Activated CD4-positive, alpha-beta T cell treated with anti-CD3 and anti-CD28 coated beads, Interleukin-2, amount 10 ng/mL, durations not matched to agents 7 days and 5 days (primary cell): ENCODE data around the gene NUDCD3. TPM values are rescaled to one million over a fixed set of nuclear protein-coding genes. Genes with fewer than 3 reads are reported as not detected.

ENCODE experiments used
- CTCF ChIA-PET: fragments of 350-600 bp; sonication (Branson Sonifier 250); formaldehyde crosslinking; loops from one replicate; lab custom pipeline; 2021; ENCODE audit warnings: antibody characterized with exemption; lab: Charles Lee
- POLR2A ChIA-PET: fragments of 350-600 bp; sonication (Branson Sonifier 250); formaldehyde crosslinking; loops from one replicate; lab custom pipeline; 2021; ENCODE audit warnings: antibody characterized with exemption; lab: Charles Lee
- DNase-seq: peaks from one replicate; pipeline ENCODE4 v3.0.0-alpha.2; 2020
- H3K27ac Mint-ChIP-seq: one replicate; pipeline ENCODE4 v1.8.0; 2021; ENCODE audit warnings: mild to moderate bottlenecking, moderate library complexity, mixed read lengths
- H3K27me3 Mint-ChIP-seq: one replicate; pipeline ENCODE4 v1.8.0; 2021; ENCODE audit warnings: mixed read lengths
- H3K36me3 Mint-ChIP-seq: one replicate; pipeline ENCODE4 v1.8.0; 2021; ENCODE audit warnings: low read depth, mixed read lengths
- H3K4me1 Mint-ChIP-seq: one replicate; pipeline ENCODE4 v1.8.0; 2021; ENCODE audit warnings: mixed read lengths
- H3K4me3 Mint-ChIP-seq: one replicate; pipeline ENCODE4 v1.8.0; 2021; ENCODE audit warnings: mild to moderate bottlenecking, moderate library complexity, mixed read lengths
- H3K9me3 Mint-ChIP-seq: one replicate; pipeline ENCODE4 v1.8.0; 2021; ENCODE audit warnings: mixed read lengths
- total RNA-seq, 2 experiments: library from RNA; stranded (reverse); gene quantifications; one replicate each; pipeline ENCODE4 v1.2.3, GENCODE V29; 2021

Gene NUDCD3
- total RNA-seq, 2 experiments from 2014 or later = 74.3 to 75.9 TPM

DNA sequence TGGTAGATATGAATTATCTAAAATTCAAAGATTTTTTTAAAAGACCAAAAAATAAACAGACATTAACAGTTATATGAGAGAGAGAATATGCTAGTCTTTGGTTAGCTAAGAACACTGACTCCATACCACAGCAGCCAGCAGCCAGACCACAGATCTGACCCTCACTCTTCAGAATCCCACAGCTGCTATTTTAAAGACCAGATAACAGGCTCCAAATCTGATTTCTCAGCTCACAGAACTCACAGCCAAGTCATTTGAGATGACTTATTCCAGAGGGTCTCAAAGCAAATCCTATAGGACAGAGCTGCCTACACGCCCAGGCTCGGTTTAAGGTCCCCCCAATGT is 20.4 kb downstream of the NUDCD3 start:
- H3K9me3 Mint-ChIP-seq = no peaks in the 10 kb centered on the region
- H3K27me3 Mint-ChIP-seq = no peaks in the 10 kb centered on the region
- H3K27ac Mint-ChIP-seq = no peak overlapping the region
- H3K4me3 Mint-ChIP-seq = no peak overlapping the region
- H3K36me3 Mint-ChIP-seq = peaks cover 66% of the 10 kb centered on the region
- ChIA-PET CTCF (interaction anchor here (0.6 to 1.1 kb wide), 4 partner anchors 19 to 503 kb away, joined by 3 to 7 read pairs (median 5); no protein-coding TSS in a partner anchor), POLR2A (no interaction called here)
- H3K4me1 Mint-ChIP-seq = peaks cover 44% of the 10 kb centered on the region
- DNase-seq = no peak

- Mint-ChIP-seq H3K4me1 (peaks cover 48% of the 10 kb centered on the region), H3K36me3 (peaks cover 69% of the 10 kb centered on the region), H3K9me3 (no peaks in the 10 kb centered on the region), H3K27ac (no peak overlapping the region), H3K4me3 (no peak overlapping the region), H3K27me3 (no peaks in the 10 kb centered on the region)
- DNase-seq = no peak
- POLR2A ChIA-PET = no interaction called here
- CTCF ChIA-PET = interaction anchor here (0.6 to 1.1 kb wide), 4 partner anchors 18 to 504 kb away, joined by 3 to 7 read pairs (median 5); no protein-coding TSS in a partner anchor
These were observed 20.9 kb downstream of the NUDCD3 start for GRCh38 chr7:44469461-44470134.

GRCh38 chr7:44467217-44467548 is 23.3 kb downstream of the NUDCD3 start:
- CTCF ChIA-PET = interaction anchor here (0.6 to 1.7 kb wide), 4 partner anchors 14 to 790 kb away, joined by 3 to 4 read pairs (median 3); no protein-coding TSS in a partner anchor
- POLR2A ChIA-PET = no interaction called here
- Mint-ChIP-seq H3K4me1 (peaks cover 62% of the 10 kb centered on the region), H3K9me3 (no peaks in the 10 kb centered on the region), H3K36me3 (peaks cover 66% of the 10 kb centered on the region), H3K27me3 (no peaks in the 10 kb centered on the region), H3K27ac (no peak overlapping the region), H3K4me3 (no peak overlapping the region)
- no peak for DNase-seq

GRCh38 chr7:44466300-44467216 is 23.9 kb downstream of the NUDCD3 start:
- ChIA-PET CTCF (interaction anchor here (1.7 kb wide), 1 partner anchor 14 kb away, joined by 4 read pairs; no protein-coding TSS in a partner anchor), POLR2A (no interaction called here)
- Mint-ChIP-seq H3K9me3 (no peaks in the 10 kb centered on the region), H3K36me3 (peaks cover 63% of the 10 kb centered on the region), H3K27ac (no peak overlapping the region), H3K27me3 (no peaks in the 10 kb centered on the region), H3K4me1 (peaks cover 66% of the 10 kb centered on the region), H3K4me3 (no peak overlapping the region)
- DNase-seq = no peak

DNA sequence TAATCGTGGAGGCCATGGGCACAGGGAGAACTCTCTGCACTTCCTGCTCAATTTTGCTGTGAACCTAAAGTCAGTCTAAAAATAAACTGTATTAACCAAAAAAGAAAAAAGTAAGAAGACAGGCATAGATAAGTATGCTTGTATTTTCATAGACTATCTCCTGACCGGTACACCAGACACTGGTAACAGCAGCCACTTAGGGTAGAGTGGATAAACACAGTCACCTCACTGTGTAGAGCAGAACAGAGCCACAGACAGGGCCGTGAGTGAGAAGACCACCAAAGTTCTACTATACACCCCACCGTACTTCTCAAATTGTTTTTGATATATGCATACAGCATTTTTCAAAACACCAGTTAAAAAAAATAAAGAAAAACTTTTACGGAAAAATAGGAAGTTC is 25.0 kb downstream of the NUDCD3 start:
- ChIA-PET POLR2A (no interaction called here), CTCF (no interaction called here)
- Mint-ChIP-seq H3K9me3 (no peaks in the 10 kb centered on the region), H3K4me1 (peaks cover 76% of the 10 kb centered on the region), H3K4me3 (no peak overlapping the region), H3K27ac (no peak overlapping the region), H3K27me3 (no peaks in the 10 kb centered on the region), H3K36me3 (peaks cover 64% of the 10 kb centered on the region)
- DNase-seq = no peak

- H3K27me3 Mint-ChIP-seq = no peaks in the 10 kb centered on the region
- DNase-seq = no peak
- POLR2A ChIA-PET = no interaction called here
- peaks cover 59% of the 10 kb centered on the region for H3K36me3 Mint-ChIP-seq
- peaks cover 76% of the 10 kb centered on the region for H3K4me1 Mint-ChIP-seq
- CTCF ChIA-PET = interaction anchor here (0.6 to 0.7 kb wide), 2 partner anchors 57 to 277 kb away, joined by 3 to 4 read pairs; no protein-coding TSS in a partner anchor
- H3K9me3 Mint-ChIP-seq = no peaks in the 10 kb centered on the region
- no peak overlapping the region for H3K4me3 Mint-ChIP-seq
- H3K27ac Mint-ChIP-seq = no peak overlapping the region
These were observed 27.2 kb downstream of the NUDCD3 start for GRCh38 chr7:44463169-44463808.

- peaks cover 57% of the 10 kb centered on the region for H3K36me3 Mint-ChIP-seq
- no peaks in the 10 kb centered on the region for H3K27me3 Mint-ChIP-seq
- H3K4me3 Mint-ChIP-seq = peak overlapping the region; percentile 49
- DNase-seq = peak; percentile 66
- H3K4me1 Mint-ChIP-seq = peaks cover 75% of the 10 kb centered on the region
- no peaks in the 10 kb centered on the region for H3K9me3 Mint-ChIP-seq
- peak overlapping the region; percentile 90 for H3K27ac Mint-ChIP-seq
- ChIA-PET CTCF (interaction anchor here (0.9 kb wide), 2 partner anchors 12 to 103 kb away, joined by 3 read pairs; no protein-coding TSS in a partner anchor), POLR2A (no interaction called here)
These were observed 29.1 kb downstream of the NUDCD3 start for GRCh38 chr7:44461387-44461786.

GRCh38 chr7:44460325-44460724 is 30.1 kb downstream of the NUDCD3 start:
- peak; percentile 84 for DNase-seq
- peak overlapping the region; percentile 49 for H3K4me3 Mint-ChIP-seq
- peak overlapping the region; percentile 90 for H3K27ac Mint-ChIP-seq
- ChIA-PET CTCF (interaction anchor here (1.3 to 1.4 kb wide), 2 partner anchors 17 to 28 kb away, joined by 3 to 5 read pairs; no protein-coding TSS in a partner anchor), POLR2A (no interaction called here)
- peaks cover 54% of the 10 kb centered on the region for H3K36me3 Mint-ChIP-seq
- H3K9me3 Mint-ChIP-seq = no peaks in the 10 kb centered on the region
- peaks cover 73% of the 10 kb centered on the region for H3K4me1 Mint-ChIP-seq
- no peaks in the 10 kb centered on the region for H3K27me3 Mint-ChIP-seq

- H3K27me3 Mint-ChIP-seq = no peaks in the 10 kb centered on the region
- peaks cover 55% of the 10 kb centered on the region for H3K4me1 Mint-ChIP-seq
- H3K4me3 Mint-ChIP-seq = no peak overlapping the region
- POLR2A ChIA-PET = no interaction called here
- H3K36me3 Mint-ChIP-seq = peaks cover 55% of the 10 kb centered on the region
- no peaks in the 10 kb centered on the region for H3K9me3 Mint-ChIP-seq
- DNase-seq = no peak
- H3K27ac Mint-ChIP-seq = no peak overlapping the region
- CTCF ChIA-PET = interaction anchor here (1.4 to 1.8 kb wide), 2 partner anchors 9 to 23 kb away, joined by 3 to 5 read pairs; no protein-coding TSS in a partner anchor
These were observed 35.3 kb downstream of the NUDCD3 start for GRCh38 chr7:44455155-44455554.

DNA sequence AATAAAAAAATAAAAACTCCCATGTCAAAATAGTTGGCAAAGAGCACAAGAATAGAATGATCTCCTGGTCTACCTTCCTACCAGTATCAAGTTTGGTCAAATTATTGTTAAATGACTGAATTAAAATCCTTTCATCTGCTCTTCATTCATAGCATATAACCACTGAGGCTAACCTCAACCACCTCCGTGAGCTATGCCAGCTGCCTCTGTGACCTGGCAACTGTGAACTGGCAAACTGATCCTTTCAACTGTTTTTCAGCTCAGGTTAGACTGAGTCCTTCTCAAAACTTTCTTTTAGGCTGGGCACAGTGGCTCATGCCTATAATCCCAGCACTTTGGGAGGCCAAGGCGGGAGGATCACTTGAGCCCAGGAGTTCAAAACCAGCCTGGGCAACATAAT is 36.1 kb downstream of the NUDCD3 start:
- DNase-seq = peak; percentile 47
- peaks cover 50% of the 10 kb centered on the region for H3K4me1 Mint-ChIP-seq
- no peaks in the 10 kb centered on the region for H3K27me3 Mint-ChIP-seq
- no peaks in the 10 kb centered on the region for H3K9me3 Mint-ChIP-seq
- ChIA-PET CTCF (interaction anchor here (0.8 to 1.8 kb wide), 4 partner anchors 10 to 111 kb away, joined by 3 to 5 read pairs (median 3); no protein-coding TSS in a partner anchor), POLR2A (no interaction called here)
- no peak overlapping the region for H3K4me3 Mint-ChIP-seq
- no peak overlapping the region for H3K27ac Mint-ChIP-seq
- peaks cover 50% of the 10 kb centered on the region for H3K36me3 Mint-ChIP-seq

GRCh38 chr7:44451123-44451522 is 39.3 kb downstream of the NUDCD3 start:
- POLR2A ChIA-PET = no interaction called here
- H3K27ac Mint-ChIP-seq = no peak overlapping the region
- H3K36me3 Mint-ChIP-seq = peaks cover 60% of the 10 kb centered on the region
- CTCF ChIA-PET = interaction anchor here (1.3 kb wide), 1 partner anchor 19 kb away, joined by 3 read pairs; no protein-coding TSS in a partner anchor
- H3K27me3 Mint-ChIP-seq = no peaks in the 10 kb centered on the region
- no peak for DNase-seq
- H3K9me3 Mint-ChIP-seq = no peaks in the 10 kb centered on the region
- H3K4me3 Mint-ChIP-seq = no peak overlapping the region
- peaks cover 42% of the 10 kb centered on the region for H3K4me1 Mint-ChIP-seq

DNA sequence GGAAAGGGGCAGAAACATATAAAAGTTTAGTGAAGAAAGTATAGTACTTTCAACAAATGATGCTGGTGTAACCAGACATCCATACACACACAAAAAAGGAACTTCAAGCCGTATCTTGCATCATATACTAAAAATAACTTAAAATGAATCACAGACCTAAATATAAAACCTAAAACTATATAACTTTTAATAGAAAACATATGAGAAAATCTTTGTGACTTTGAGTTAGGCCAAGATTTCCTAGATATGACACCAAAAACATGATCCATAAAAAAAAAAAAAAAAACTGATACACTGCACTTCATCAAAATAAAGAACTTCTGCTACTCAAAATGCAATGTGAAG is 40.9 kb downstream of the NUDCD3 start:
- ChIA-PET CTCF (interaction anchor here (0.7 kb wide), 1 partner anchor 34 kb away, joined by 3 read pairs; no protein-coding TSS in a partner anchor), POLR2A (no interaction called here)
- no peak overlapping the region for H3K4me3 Mint-ChIP-seq
- H3K4me1 Mint-ChIP-seq = peaks cover 30% of the 10 kb centered on the region
- peaks cover 9% of the 10 kb centered on the region for H3K9me3 Mint-ChIP-seq
- H3K27ac Mint-ChIP-seq = no peak overlapping the region
- H3K36me3 Mint-ChIP-seq = peaks cover 66% of the 10 kb centered on the region
- H3K27me3 Mint-ChIP-seq = no peaks in the 10 kb centered on the region
- DNase-seq = no peak
